Raji (cell line): ENCODE data around the gene CDC6.

Experiments used
- POLR2A ChIP-seq: IDR thresholded peaks from 2 replicates; pipeline ENCODE4 v1.6.1; 2011; ENCODE audit warnings: low read depth, low read length, control low read depth; ENCODE audit not compliant: insufficient read depth

Gene CDC6

GRCh38 chr17:40287494-40288369 lies at the start of gene CDC6:
Gene CDC6, plus strand, starts transcription at chr17:40287879. Its CDS starts 1,542 bp downstream, at chr17:40289421.
- TF ChIP-seq POLR2A, result peak; percentile 97

- TF ChIP-seq POLR2A, result no peak
These were observed 46.3 kb upstream of the CDC6 start for GRCh38 chr17:40241252-40241834.

DNA sequence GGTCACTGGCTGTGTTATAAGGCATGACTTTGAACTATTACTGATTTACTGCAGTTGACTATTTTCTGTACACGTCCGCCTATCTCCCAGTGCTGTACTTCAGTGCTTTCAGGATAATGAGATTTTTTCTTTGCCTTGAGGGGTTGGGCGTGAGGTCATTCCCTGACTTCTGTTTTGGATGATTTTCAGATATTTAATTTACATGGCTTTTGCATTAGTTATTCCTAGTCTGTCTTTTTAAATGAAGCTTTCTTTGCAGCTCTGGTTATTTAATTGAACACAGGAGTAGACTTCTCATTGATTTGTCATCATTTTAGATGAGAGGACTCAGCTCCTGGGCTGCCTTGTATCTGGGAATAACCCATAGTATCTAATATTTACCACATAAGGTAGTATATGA lies 44.9 kb upstream of the CDC6 start:
- TF ChIP-seq POLR2A, result no peak

GRCh38 chr17:40243761-40244160 lies 43.9 kb upstream of the CDC6 start:
- TF ChIP-seq POLR2A, result no peak

DNA sequence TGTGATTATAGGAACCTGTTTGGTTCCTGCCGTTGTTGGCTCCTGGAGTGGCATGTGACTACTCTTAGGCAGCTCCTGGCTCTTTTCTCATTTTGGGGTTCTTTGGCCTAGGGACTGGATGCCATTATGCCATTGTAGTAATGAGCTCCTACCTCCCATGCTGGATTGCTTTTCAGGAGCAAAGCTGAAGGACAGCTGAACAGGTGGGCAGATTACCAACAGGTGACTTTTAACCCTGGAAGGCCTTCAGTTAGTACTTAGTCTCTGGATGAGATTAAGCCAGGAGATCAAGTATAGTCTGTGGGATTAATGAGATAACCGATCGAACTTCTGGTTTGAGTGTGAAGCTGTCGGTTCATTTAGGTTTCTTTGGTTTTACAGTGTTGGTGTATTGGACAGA lies 43.4 kb upstream of the CDC6 start:
- TF ChIP-seq POLR2A, result no peak

DNA sequence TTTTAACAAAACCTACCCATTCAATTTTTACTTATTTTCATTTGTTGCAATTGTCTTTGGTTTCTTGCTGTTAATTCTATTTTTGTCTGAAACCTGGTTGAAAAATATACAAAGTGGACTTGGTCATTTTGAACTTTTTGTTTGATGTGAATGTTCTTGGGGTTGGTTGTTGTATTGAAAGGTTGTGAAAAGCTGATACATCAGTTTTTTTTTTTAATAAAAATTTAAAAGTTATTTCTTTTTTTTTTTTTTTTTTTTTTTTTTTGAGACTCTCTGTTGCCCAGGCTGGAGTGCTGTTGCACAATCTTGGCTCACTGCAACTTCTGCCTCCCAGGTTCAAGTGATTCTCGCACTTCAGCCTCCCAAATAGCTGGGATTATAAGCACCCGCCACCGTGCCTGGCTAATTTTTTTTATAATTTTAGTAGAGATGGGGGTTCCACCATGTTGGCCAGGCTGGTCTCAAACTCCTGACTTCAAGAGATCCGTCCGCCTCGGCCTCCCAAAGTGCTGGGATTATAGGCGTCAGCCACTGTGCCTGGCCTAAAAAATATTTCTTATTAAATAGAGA lies 39.7 kb upstream of the CDC6 start:
- TF ChIP-seq POLR2A, result no peak

GRCh38 chr17:40248507-40248906 lies 39.2 kb upstream of the CDC6 start:
- no peak for TF ChIP-seq POLR2A

DNA sequence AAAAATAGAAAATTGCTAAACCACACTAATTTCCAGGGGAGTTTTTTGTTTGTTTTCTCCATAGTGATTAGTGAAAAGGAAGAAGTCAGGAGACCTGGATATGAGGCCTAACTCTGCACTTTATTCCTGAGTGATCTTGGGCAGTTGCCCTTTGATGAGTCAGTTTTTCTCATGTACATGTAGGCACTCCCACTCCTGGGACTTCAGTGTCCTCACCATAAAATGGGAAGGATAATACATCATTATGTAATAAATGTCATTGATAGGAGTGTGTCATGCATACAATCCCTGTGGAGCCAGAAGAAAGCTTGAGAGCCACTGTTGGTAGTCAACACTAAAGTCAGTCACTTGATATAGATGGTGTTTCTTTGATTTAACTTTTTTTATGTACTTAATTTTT lies 36.1 kb upstream of the CDC6 start:
- no peak for TF ChIP-seq POLR2A

DNA sequence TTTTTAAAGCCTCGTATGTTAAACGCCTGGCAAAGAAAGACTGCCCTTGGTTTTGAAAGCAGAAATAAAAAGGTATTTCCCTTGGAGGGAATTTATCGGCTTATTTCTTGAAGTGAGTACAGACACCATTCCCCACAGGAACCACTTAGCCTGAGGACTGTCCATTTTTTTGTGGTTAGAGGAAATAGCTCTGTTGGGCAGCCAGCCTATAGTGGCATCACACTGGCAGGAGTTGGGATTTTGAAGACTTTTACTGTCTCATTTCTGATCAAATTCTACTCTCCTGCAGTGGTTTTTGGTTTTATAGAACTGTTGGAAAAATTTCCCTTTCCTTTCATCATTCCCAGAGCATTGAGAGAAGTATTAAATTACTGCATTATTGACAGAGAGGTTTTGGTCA lies 34.1 kb upstream of the CDC6 start:
- TF ChIP-seq POLR2A, result no peak

DNA sequence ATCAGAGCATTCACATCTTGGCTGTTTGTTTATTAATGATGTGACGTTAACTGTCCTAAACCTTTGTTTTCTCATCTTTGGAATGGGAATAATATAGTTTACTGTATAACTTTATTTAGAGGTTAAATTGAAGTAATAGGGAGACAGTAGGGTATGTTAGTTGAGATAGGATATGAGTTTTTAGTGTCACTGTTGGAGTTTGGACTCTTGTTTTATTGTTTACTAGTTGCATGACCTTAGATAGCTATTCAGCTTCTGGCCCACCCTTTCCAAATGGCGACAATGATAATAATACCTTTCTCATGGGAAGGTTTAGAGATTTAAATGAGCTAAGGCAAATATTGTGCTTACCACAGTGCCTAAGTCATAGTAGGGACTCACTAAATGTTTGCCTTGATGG lies 28.2 kb upstream of the CDC6 start:
- TF ChIP-seq POLR2A, result no peak

DNA sequence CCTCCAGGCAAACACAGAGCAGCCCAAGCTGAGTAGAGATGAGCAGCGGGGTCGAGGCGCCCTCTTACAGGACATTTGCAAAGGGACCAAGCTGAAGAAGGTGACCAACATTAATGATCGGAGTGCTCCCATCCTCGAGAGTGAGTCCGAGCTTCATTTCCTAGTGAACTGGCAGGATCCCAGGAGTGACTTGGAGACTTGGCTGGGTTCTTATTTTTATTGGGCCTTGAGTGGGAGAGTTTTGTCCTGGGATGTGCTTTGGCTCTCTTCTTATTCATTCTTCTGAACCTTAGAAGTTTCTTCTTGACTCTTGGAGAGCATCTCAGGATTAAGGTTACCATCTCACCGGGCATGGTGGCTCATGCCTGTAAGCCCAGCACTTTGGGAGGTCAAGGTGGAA lies 27.2 kb upstream of the CDC6 start:
- TF ChIP-seq POLR2A, result no peak

GRCh38 chr17:40264458-40265185 lies 23.1 kb upstream of the CDC6 start:
- no peak for TF ChIP-seq POLR2A

GRCh38 chr17:40265337-40265736 lies 22.3 kb upstream of the CDC6 start:
- TF ChIP-seq POLR2A, result no peak

DNA sequence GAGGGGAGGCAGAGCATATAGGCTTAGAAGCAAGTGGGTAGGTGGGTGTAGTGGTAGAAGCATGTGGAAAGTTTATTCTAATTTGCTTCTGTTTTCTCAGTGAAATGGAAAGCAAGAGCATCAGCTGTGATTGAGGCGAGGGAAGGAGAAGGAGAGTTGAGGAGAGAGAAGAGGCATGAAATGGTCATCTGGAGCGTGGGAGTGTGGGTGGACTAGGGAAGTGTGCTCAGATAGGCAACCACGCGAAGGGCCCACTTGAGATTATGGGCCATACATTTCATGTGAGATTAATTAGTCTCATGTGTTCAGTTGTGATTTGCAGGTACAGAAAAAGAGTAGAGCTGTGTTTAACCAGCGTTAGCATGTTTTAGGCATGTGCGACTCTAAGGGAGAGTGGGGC lies 20.8 kb upstream of the CDC6 start:
- no peak for TF ChIP-seq POLR2A

- TF ChIP-seq POLR2A, result no peak
These were observed 19.5 kb upstream of the CDC6 start for GRCh38 chr17:40268141-40268712.
